ENCODE data around the gene TBC1D10A.

Gene TBC1D10A

GRCh38 chr22:30245181-30245984, 81.4 kb downstream of the TBC1D10A start:
- no peak for DNase-seq

GRCh38 chr22:30244641-30245040, 82.1 kb downstream of the TBC1D10A start:
- DNase-seq, result no peak

GRCh38 chr22:30244066-30244465, 82.7 kb downstream of the TBC1D10A start:
- no peak for DNase-seq

GRCh38 chr22:30243661-30244060, 83.1 kb downstream of the TBC1D10A start:
- no peak for DNase-seq
